ENCODE measurements around the gene PON2. TPM values are rescaled to one million over a fixed set of nuclear protein-coding genes. Genes with fewer than 3 reads are reported as not detected.

Gene PON2
- total and polyA plus RNA-seq, 2 of the 8 experiments (the other 6 are each of a cell fraction or from before 2014, with no cell fraction given): 20.6 to 31.0 TPM

GRCh38 chr7:95405800-95406199 is 29.0 kb downstream of the PON2 start:
- Histone ChIP-seq H2BK20ac (ENCODE audit: low read length) (no peak overlapping the region), H3K56ac (replicated peaks; ENCODE audit: insufficient read length, low read depth, low read length) (no peak overlapping the region), H3K27me3 (replicated peaks in 1 of 4; ENCODE audit: control insufficient read depth in 3 of 4, extremely low read depth in 1 of 4, insufficient read depth in 3 of 4, low read length in 3 of 4) (no peaks in the 10 kb centered on the region), H3K23ac (ENCODE audit: insufficient read length) (no peak overlapping the region), H2BK15ac (ENCODE audit: low read length) (no peak overlapping the region), H3K4me1 (replicated peaks in 1 of 4; ENCODE audit: control insufficient read depth in 3 of 4, insufficient read depth in 4 of 4, low read length in 3 of 4) (no peaks in the 10 kb centered on the region), H4K20me1 (replicated peaks in 1 of 2; ENCODE audit: control insufficient read depth in 1 of 2, insufficient read depth in 2 of 2, low read length in 2 of 2) (no peaks in the 10 kb centered on the region), H2AFZ (ENCODE audit: low read length) (no peak overlapping the region), H3K9ac (replicated peaks in 1 of 4; ENCODE audit: extremely low read depth in 1 of 4, low read depth in 3 of 4, low read length in 3 of 4) (no peak overlapping the region), H3K9me3 (ENCODE audit: insufficient read depth in 2 of 2, low read depth in 1 of 2, low read length in 1 of 2) (no peaks in the 10 kb centered on the region), H3K18ac (ENCODE audit: extremely low read depth, low read length) (no peak overlapping the region), H3K14ac (ENCODE audit: insufficient read length) (no peak overlapping the region), H3K23me2 (ENCODE audit: low read depth, low read length) (no peaks in the 10 kb centered on the region), H3K79me2 (ENCODE audit: control insufficient read depth in 1 of 2, insufficient read depth in 2 of 2, low read length in 2 of 2) (no peaks in the 10 kb centered on the region), H3K4me3 (ENCODE audit: extremely low read depth in 1 of 4, insufficient read depth in 2 of 4, low read depth in 3 of 4, low read length in 4 of 4) (no peak overlapping the region), H3K4ac (replicated peaks; ENCODE audit: insufficient read length, low read depth, low read length) (no peak overlapping the region), H2BK12ac (ENCODE audit: low read depth, low read length) (no peak overlapping the region), H4K91ac (replicated peaks; ENCODE audit: insufficient read length, low read length) (no peak overlapping the region), H4K8ac (ENCODE audit: extremely low read depth, insufficient read depth, low read length) (no peak overlapping the region), H2BK120ac (replicated peaks; ENCODE audit: low read depth, low read length) (no peak overlapping the region), H3K27ac (ENCODE audit: low read depth, low read length) (no peak overlapping the region), H4K5ac (ENCODE audit: insufficient read length, low read depth, low read length) (no peak overlapping the region), H2AK5ac (ENCODE audit: low read depth, low read length) (no peak overlapping the region), H3K79me1 (ENCODE audit: low read depth, low read length) (no peaks in the 10 kb centered on the region), H3K4me2 (ENCODE audit: insufficient read depth in 1 of 2, low read depth in 2 of 2, low read length in 2 of 2) (no peak overlapping the region), H2BK5ac (ENCODE audit: low read depth, low read length) (no peak overlapping the region), H3K36me3 (ENCODE audit: control insufficient read depth in 2 of 4, insufficient read depth in 4 of 4, low read length in 3 of 4) (peaks cover 0 to 13% (median 2%) of the 10 kb centered on the region in 4 experiments; a peak in 4 of 8 replicates)
- POLR2A ChIA-PET (ENCODE audit: partially characterized antibody): no interaction called here
- DNase-seq (ENCODE audit: low read depth in 1 of 2, low spot score in 2 of 2) (no peak), FAIRE-seq (no peak)
- CTCF ChIA-PET (ENCODE audit: partially characterized antibody): interaction anchor here (0.7 to 3.2 kb wide), 5 partner anchors 9 to 72 kb away, joined by 3 to 16 read pairs (median 5); partner anchors contain the start of gene PON3
- WGBS, 2 experiments (ENCODE audit: extremely low coverage in 1 of 2, insufficient coverage in 1 of 2, insufficient read length in 1 of 2, insufficient replicate concordance in 2 of 2, low coverage in 1 of 2, low lambda C conversion rate in 2 of 2, missing lambda C conversion rate in 1 of 2): 96% methylated on average over 6 of the region's 6 CpGs; no CpG with 5 or more reads in 1 of the 2 experiments
- TF ChIP-seq RAD21 (IDR thresholded peaks at IDR 0.05 in 1 of 2, conservative IDR thresholded peaks at IDR 0.05 in 1 of 2; ENCODE audit: low read depth in 2 of 2, low read length in 2 of 2) (no peak), SIN3A (conservative IDR thresholded peaks at IDR 0.05 in 1 of 2, IDR thresholded peaks at IDR 0.05 in 1 of 2; ENCODE audit: low read depth in 1 of 2, low read length in 2 of 2) (no peak), BACH1 (IDR thresholded peaks at IDR 0.05; ENCODE audit: low read length) (no peak), BRCA1 (IDR thresholded peaks at IDR 0.05; ENCODE audit: low read depth, low read length) (no peak)
- TF ChIP-seq, protein P1, sequence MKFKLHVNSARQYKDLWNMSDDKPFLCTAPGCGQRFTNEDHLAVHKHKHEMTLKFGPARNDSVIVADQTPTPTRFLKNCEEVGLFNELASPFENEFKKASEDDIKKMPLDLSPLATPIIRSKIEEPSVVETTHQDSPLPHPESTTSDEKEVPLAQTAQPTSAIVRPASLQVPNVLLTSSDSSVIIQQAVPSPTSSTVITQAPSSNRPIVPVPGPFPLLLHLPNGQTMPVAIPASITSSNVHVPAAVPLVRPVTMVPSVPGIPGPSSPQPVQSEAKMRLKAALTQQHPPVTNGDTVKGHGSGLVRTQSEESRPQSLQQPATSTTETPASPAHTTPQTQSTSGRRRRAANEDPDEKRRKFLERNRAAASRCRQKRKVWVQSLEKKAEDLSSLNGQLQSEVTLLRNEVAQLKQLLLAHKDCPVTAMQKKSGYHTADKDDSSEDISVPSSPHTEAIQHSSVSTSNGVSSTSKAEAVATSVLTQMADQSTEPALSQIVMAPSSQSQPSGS (IDR thresholded peaks at IDR 0.05; ENCODE audit: low read length): no peak
- TF ChIP-seq, protein P2, sequence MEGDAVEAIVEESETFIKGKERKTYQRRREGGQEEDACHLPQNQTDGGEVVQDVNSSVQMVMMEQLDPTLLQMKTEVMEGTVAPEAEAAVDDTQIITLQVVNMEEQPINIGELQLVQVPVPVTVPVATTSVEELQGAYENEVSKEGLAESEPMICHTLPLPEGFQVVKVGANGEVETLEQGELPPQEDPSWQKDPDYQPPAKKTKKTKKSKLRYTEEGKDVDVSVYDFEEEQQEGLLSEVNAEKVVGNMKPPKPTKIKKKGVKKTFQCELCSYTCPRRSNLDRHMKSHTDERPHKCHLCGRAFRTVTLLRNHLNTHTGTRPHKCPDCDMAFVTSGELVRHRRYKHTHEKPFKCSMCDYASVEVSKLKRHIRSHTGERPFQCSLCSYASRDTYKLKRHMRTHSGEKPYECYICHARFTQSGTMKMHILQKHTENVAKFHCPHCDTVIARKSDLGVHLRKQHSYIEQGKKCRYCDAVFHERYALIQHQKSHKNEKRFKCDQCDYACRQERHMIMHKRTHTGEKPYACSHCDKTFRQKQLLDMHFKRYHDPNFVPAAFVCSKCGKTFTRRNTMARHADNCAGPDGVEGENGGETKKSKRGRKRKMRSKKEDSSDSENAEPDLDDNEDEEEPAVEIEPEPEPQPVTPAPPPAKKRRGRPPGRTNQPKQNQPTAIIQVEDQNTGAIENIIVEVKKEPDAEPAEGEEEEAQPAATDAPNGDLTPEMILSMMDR (IDR thresholded peaks at IDR 0.05; ENCODE audit: control extremely low read depth in 1 of 3, insufficient read depth in 1 of 3, low read depth in 1 of 3, low read length in 3 of 3): no peak
